ENCODE results near the gene RNF187. TPM values are rescaled to one million over a fixed set of nuclear protein-coding genes. Genes with fewer than 3 reads are reported as not detected.

Gene RNF187
- total and polyA plus RNA-seq, 10 of the 15 experiments (the other 5 are each of a cell fraction or from before 2014, with no cell fraction given) = 2.6 to 116 (median 29.5) TPM

DNA sequence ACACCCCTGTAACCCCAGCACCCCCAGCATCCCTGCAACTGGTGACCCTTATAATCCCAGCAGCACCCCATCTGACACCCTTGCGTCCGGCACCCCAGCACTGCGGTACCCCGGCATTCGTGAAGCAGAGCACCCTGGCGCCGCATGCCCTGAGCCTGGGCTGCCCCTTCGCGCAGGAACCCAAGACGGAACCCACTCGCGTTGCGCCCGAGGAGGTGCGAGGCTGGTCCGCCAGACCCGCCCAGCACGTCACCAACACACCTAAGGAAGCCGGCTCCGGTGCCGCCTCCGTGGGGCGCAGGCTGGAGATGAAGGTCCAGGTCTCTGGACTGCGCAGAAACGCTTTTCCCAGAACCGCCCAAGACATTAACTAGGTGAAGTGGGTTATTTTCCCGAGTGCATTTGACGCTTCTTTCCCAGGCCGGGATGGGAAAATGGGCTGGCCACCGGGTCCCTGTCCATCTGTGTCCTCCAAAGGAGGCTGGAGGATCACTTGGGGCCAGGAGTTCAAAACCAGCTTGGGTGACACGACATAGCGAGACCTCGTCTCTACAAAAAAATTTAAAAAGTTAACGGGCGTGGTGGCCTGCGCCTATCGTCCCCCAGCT is 15.9 kb upstream of the RNF187 start:
- BruUV-seq (replicated peaks) = no TSS peak
- no peak overlapping the region for H3K4me2 ChIP-seq (ENCODE audit: control insufficient read depth, insufficient read depth)
- WGBS (ENCODE audit: insufficient coverage, insufficient replicate concordance, low lambda C conversion rate, missing lambda C conversion rate) = 77% methylated on average over 37 of the region's 37 CpGs
- intact Hi-C loops (cut with micrococcal nuclease; ENCODE audit: unreplicated experiment) = no loop called here
- no peaks in the 10 kb centered on the region for H3K79me2 ChIP-seq (ENCODE audit: control insufficient read depth, insufficient read depth, low read length)
- peaks cover 0 to 3% of the 10 kb centered on the region in 2 experiments; a peak in 2 of 4 replicates for H3K27me3 ChIP-seq (replicated peaks in 1 of 2; ENCODE audit: control insufficient read depth in 2 of 2, insufficient read depth in 2 of 2, low read length in 1 of 2)
- no peak for ATAC-seq
- H2AFZ ChIP-seq (ENCODE audit: control insufficient read depth, low read depth, low read length) = no peak overlapping the region
- FAIRE-seq = no peak
- H3K27ac ChIP-seq (ENCODE audit: control insufficient read depth, insufficient read depth) = no peak overlapping the region
- CTCF ChIA-PET = interaction anchor here (1.8 to 2.6 kb wide), 2 partner anchors 15 to 42 kb away, joined by 4 to 9 read pairs; partner anchors contain the start of gene RNF187
- POLR2A ChIA-PET = no interaction called here
- H3K4me1 ChIP-seq (ENCODE audit: control insufficient read depth, insufficient read depth, low read length) = peaks cover 5% of the 10 kb centered on the region; the same call in 1 of the 2 replicates
- H4K20me1 ChIP-seq (ENCODE audit: control insufficient read depth, insufficient read depth) = no peaks in the 10 kb centered on the region
- in situ Hi-C loops (cut with MboI) = no loop called here
- RAD21 ChIA-PET (ENCODE audit: unreplicated experiment) = interaction anchor here (2.6 kb wide), 1 partner anchor 16 kb away, joined by 7 read pairs; the partner anchor contains the start of gene RNF187
- H3K36me3 ChIP-seq (ENCODE audit: control insufficient read depth in 2 of 2, insufficient read depth in 2 of 2, low read length in 1 of 2) = no peaks in the 10 kb centered on the region
- no peak overlapping the region for H3K4me3 ChIP-seq
- SMC1A ChIA-PET (ENCODE audit: uncharacterized antibody, unreplicated experiment) = no interaction called here
- no peaks in the 10 kb centered on the region for H3K9me3 ChIP-seq (replicated peaks; ENCODE audit: control insufficient read depth, insufficient read depth, low read length)
- no peak for DNase-seq (ENCODE audit: low read depth, low spot score)
- no peak overlapping the region for H3K9ac ChIP-seq (ENCODE audit: control insufficient read depth, insufficient read depth, low read length)
- no peak for TF ChIP-seq WRNIP1 (IDR thresholded peaks at IDR 0.05; ENCODE audit: borderline replicate concordance, low read depth, low read length)
- TF ChIP-seq PBX3 (IDR thresholded peaks at IDR 0.05; ENCODE audit: insufficient replicate concordance, low read depth, low read length) = no peak
- no peak for TF ChIP-seq HDAC6 (IDR thresholded peaks at IDR 0.05; ENCODE audit: unreplicated experiment)
- TF ChIP-seq DPF2 (IDR thresholded peaks at IDR 0.05) = no peak
- no peak for TF ChIP-seq NRF1 (conservative IDR thresholded peaks at IDR 0.05; ENCODE audit: low read depth, low read length)
- no peak for TF ChIP-seq POLR2A (IDR thresholded peaks at IDR 0.05; ENCODE audit: low read depth, low read length)
- no peak for TF ChIP-seq USF1 (IDR thresholded peaks at IDR 0.05; ENCODE audit: borderline replicate concordance, extremely low read length, insufficient read depth, low read depth, low read length)
- no peak for TF ChIP-seq NR2C1 (IDR thresholded peaks at IDR 0.05)
- TF ChIP-seq TCF12 (IDR thresholded peaks at IDR 0.05; ENCODE audit: low read depth, low read length) = no peak
- TF ChIP-seq PAX5 (IDR thresholded peaks at IDR 0.05; ENCODE audit: borderline replicate concordance, low read depth, low read length) = no peak
- no peak for TF ChIP-seq CREM (IDR thresholded peaks at IDR 0.05; ENCODE audit: low read depth)
- TF ChIP-seq, protein P1, sequence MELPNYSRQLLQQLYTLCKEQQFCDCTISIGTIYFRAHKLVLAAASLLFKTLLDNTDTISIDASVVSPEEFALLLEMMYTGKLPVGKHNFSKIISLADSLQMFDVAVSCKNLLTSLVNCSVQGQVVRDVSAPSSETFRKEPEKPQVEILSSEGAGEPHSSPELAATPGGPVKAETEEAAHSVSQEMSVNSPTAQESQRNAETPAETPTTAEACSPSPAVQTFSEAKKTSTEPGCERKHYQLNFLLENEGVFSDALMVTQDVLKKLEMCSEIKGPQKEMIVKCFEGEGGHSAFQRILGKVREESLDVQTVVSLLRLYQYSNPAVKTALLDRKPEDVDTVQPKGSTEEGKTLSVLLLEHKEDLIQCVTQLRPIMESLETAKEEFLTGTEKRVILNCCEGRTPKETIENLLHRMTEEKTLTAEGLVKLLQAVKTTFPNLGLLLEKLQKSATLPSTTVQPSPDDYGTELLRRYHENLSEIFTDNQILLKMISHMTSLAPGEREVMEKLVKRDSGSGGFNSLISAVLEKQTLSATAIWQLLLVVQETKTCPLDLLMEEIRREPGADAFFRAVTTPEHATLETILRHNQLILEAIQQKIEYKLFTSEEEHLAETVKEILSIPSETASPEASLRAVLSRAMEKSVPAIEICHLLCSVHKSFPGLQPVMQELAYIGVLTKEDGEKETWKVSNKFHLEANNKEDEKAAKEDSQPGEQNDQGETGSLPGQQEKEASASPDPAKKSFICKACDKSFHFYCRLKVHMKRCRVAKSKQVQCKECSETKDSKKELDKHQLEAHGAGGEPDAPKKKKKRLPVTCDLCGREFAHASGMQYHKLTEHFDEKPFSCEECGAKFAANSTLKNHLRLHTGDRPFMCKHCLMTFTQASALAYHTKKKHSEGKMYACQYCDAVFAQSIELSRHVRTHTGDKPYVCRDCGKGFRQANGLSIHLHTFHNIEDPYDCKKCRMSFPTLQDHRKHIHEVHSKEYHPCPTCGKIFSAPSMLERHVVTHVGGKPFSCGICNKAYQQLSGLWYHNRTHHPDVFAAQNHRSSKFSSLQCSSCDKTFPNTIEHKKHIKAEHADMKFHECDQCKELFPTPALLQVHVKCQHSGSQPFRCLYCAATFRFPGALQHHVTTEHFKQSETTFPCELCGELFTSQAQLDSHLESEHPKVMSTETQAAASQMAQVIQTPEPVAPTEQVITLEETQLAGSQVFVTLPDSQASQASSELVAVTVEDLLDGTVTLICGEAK (IDR thresholded peaks at IDR 0.05; ENCODE audit: borderline replicate concordance) = no peak
- TF ChIP-seq HCFC1 (IDR thresholded peaks at IDR 0.05; ENCODE audit: low read length) = no peak
- no peak for TF ChIP-seq NKRF (conservative IDR thresholded peaks at IDR 0.05)
- TF ChIP-seq SMAD5 (IDR thresholded peaks at IDR 0.05; ENCODE audit: low read depth) = no peak
- no peak for TF ChIP-seq PAX8 (IDR thresholded peaks at IDR 0.05)
